ENCODE data around the gene FAT1.
"Not testable (repeated sequence)": the region's sequence is repeated elsewhere in the genome, so short reads cannot be mapped to it uniquely, and the experiment has no call there.

FAT1 gene

DNA sequence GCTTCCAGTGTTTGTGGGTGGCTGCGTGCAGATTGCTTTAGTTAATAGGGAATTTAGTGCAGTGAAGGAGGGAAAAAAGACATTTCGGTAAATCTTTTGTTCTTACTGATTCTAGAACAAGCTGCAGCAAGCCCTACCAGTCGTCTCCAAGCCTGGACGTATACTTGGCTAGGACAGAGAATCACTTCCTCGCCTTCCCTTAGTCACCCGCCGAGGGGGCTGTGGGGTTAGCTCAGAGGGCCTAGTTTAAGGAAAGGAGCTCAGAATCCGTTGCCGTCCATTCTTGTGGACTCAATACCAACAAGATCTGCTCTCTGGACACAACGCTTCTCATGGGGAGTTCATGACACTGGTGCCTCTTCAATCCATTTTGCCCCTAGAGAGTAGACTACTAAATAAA, 36.3 kb upstream of the FAT1 start:
- H3K4me3 ChIP-seq (replicated peaks in 1 of 2; ENCODE audit: low read depth in 2 of 2, low read length in 2 of 2), result no peak overlapping the region
- TF ChIP-seq CTCF (IDR thresholded peaks at IDR 0.05; ENCODE audit: low read depth, low read length), result no peak
- DNase-seq (ENCODE audit: low read depth in 2 of 2), result no peak

DNA sequence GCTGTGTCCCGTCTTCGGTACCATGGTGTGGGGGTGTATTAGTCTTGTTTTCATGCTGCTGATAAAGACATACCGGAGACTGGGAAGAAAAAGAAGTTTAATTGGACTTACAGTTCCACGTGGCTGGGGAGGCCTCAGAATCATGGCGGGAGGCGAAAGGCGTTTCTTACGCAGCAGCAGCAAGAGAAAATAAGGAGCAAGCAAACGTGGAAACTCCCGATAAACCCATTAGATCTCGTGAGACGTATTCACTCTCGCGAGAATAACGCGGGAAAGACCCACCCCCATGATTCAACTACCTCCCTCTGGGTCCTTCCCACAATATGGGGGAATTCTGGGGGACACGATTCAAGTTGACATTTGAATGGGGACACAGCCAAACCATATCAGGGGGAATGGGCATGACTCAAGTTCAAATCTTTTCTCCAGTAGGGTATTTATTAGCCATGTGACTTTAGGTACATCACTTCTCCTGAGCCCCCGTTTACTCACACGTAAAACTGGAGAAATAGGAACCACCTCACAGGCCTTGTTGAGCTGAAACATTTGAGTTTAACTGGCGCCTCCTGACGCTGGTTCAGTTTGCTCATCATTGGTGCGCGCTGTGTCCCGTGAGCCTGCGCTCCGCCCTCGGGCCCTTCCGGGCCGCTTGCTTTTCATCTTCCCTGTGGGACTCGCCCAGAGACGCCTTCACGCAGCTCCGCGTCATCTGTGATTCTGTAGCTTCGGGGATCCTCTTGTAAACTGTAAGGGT, 35.5 kb upstream of the FAT1 start:
- DNase-seq (ENCODE audit: low read depth in 2 of 2), result no peak
- no peak for TF ChIP-seq CTCF (IDR thresholded peaks at IDR 0.05; ENCODE audit: low read depth, low read length)
- H3K4me3 ChIP-seq (replicated peaks in 1 of 2; ENCODE audit: low read depth in 2 of 2, low read length in 2 of 2), result no peak overlapping the region

DNA sequence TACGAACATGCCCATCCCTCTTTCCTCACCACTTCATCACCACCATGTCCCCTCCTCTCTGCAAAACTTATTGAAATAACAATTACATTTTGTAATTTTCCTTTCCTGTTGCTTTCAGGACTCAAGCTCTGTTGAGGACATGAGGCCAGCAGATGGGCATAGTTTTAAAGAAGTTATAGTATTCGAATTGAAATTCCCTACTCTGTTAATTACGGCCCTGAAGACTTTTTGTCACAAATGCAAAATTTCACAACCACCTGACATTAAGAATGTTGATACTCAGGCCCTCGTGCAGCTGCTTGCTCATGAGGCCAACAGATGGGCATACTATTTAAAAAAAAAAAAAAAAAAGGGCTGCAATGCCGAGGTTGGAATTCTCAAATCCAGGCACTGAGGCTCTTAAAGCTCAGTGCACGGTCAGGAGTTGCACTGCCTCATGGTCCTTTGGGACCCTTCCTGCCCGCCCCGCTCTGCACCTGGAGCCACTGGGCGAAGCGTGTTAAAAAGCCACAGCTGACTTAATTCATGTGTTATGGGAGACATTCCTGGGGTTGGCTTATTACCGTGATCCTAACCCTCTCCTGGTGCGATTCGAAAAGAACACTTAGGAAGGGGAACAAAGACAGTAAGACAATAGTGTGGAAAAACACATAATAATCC, 34.2 kb upstream of the FAT1 start:
- no peak for DNase-seq (ENCODE audit: low read depth in 2 of 2)
- no peak for TF ChIP-seq CTCF (IDR thresholded peaks at IDR 0.05; ENCODE audit: low read depth, low read length)
- H3K4me3 ChIP-seq (replicated peaks in 1 of 2; ENCODE audit: low read depth in 2 of 2, low read length in 2 of 2), result no peak overlapping the region

DNA sequence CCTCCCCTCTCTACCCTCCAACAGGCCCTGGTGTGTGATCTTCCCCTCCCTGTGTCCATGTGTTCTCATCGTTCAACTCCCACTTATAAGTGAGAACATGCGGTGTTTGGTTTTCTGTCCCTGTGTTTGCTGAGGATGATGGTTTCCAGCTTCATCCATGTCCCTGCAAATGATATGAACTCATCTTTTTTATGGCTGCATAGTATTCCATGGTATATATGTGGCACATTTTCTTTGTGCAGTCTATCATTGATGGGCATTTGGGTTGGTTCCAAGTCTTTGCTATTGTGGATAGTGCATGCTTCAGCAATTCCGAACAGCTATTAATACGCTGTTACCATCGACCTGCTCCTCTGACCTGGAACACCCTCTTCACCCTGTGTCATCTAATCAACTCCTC, 32.9 kb upstream of the FAT1 start:
- H3K4me3 ChIP-seq (replicated peaks in 1 of 2; ENCODE audit: low read depth in 2 of 2, low read length in 2 of 2); DNase-seq (ENCODE audit: low read depth in 2 of 2): not testable (repeated sequence)

GRCh38 chr4:186755550-186756519, 32.2 kb upstream of the FAT1 start:
- TF ChIP-seq CTCF (IDR thresholded peaks at IDR 0.05; ENCODE audit: low read depth, low read length), result no peak
- no peak overlapping the region for H3K4me3 ChIP-seq (replicated peaks in 1 of 2; ENCODE audit: low read depth in 2 of 2, low read length in 2 of 2)
- no peak for DNase-seq (ENCODE audit: low read depth in 2 of 2)

- no peak for DNase-seq (ENCODE audit: low read depth in 2 of 2)
- no peak overlapping the region for H3K4me3 ChIP-seq (replicated peaks in 1 of 2; ENCODE audit: low read depth in 2 of 2, low read length in 2 of 2)
- no peak for TF ChIP-seq CTCF (IDR thresholded peaks at IDR 0.05; ENCODE audit: low read depth, low read length)
Measured at GRCh38 chr4:186754976-186755375, 31.3 kb upstream of the FAT1 start.

DNA sequence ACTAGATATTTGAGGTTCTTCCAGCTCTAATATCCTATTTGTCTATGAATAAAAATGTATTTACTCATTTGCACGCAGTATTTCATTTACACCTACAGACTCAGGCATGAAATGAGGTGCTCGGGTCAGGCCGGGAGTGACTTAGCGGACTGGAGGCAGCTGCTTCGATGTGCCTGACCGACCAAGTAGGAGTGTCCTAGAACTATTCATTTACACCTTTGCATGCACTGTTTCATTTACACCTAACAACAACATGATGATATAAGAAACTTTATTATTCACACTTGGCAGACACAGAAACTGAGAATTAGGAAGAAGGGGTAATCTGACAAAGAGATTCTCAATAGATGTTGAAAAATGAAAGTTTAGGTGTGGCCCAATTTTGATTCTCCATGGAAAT, 28.7 kb upstream of the FAT1 start:
- TF ChIP-seq CTCF (IDR thresholded peaks at IDR 0.05; ENCODE audit: low read depth, low read length), result no peak
- no peak for DNase-seq (ENCODE audit: low read depth in 2 of 2)

More for the DNA sequence above, 28.7 kb upstream of the FAT1 start:
- no peak overlapping the region for H3K4me3 ChIP-seq (replicated peaks in 1 of 2; ENCODE audit: low read depth in 2 of 2, low read length in 2 of 2)
